ENCODE data around the gene SSB.

DNA sequence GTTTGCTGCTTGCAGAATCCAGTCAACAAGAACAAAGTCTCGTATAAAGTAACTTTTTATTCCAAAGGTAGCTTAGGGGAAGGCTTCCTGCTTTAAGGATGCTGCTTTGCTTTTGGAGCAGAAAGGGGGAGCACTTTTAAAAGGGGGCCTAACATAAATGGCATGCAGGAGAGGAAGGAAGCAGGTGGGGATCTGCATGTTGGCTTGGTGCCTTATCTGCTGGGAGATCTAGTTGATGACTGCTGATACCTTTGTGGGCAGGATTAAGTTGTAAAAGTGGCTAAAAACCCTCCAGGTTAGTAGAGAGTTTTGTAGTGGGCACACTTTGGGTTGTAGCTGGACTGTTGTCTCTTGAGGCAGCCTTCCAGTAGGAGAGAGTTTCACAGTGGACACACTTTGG lies 51.0 kb downstream of the SSB start:
- TF ChIP-seq TAF1 (IDR thresholded peaks at IDR 0.05; ENCODE audit: control insufficient read depth, extremely low read depth, insufficient read depth, low read length, severe bottlenecking) (no peak), ELK1 (CRISPR knock-in tag; IDR thresholded peaks at IDR 0.05) (no peak), ZFP36 (IDR thresholded peaks at IDR 0.05; ENCODE audit: low read depth, low read length, partially characterized antibody) (no peak), MAX (CRISPR knock-in tag; IDR thresholded peaks at IDR 0.05) (no peak), ZBTB17 (CRISPR knock-in tag; IDR thresholded peaks at IDR 0.05) (no peak), ZNF75A (CRISPR knock-in tag; IDR thresholded peaks at IDR 0.05) (no peak), NCOA6 (IDR thresholded peaks at IDR 0.05) (no peak), ZNF584 (CRISPR knock-in tag; IDR thresholded peaks at IDR 0.05; ENCODE audit: low read depth) (no peak)
